Spleen (tissue), 11 donors: ENCODE data around the gene INSL6. TPM values are rescaled to one million over a fixed set of nuclear protein-coding genes. Genes with fewer than 3 reads are reported as not detected.

Experiments used
- DNase-seq: peaks from one replicate; pipeline ENCODE4 v3.0.0-alpha.2; 2020
- H3K27ac ChIP-seq, 8 donors: fragments of 200-600 bp; sonication (generic) in 7 of 8; 1 replicate in 4 of 8; 2 replicates in 4 of 8; pipeline versions ENCODE4 v1.5.0 to v1.8.0; 2016 to 2021; ENCODE audit warnings: inconsistent platforms in 4 of 8, mild to moderate bottlenecking in 4 of 8, moderate library complexity in 1 of 8
- H3K27me3 ChIP-seq, 7 donors: fragments of 200-600 bp; sonication (generic) in 6 of 7; replicated peaks in 1 of 7; 1 replicate in 4 of 7; 2 replicates in 3 of 7; pipeline versions ENCODE4 v1.5.0 to v1.8.0; 2016 to 2021; ENCODE audit warnings: inconsistent platforms in 3 of 7, mild to moderate bottlenecking in 1 of 7
- H3K36me3 ChIP-seq, 6 donors: fragments of 200-600 bp; sonication (generic) in 5 of 6; 1 replicate in 4 of 6; 2 replicates in 2 of 6; pipeline versions ENCODE4 v1.5.0 to v1.8.0; 2016 to 2021; ENCODE audit warnings: inconsistent platforms in 2 of 6
- H3K4me1 ChIP-seq, 6 donors: fragments of 200-600 bp; sonication (generic) in 5 of 6; 1 replicate in 3 of 6; 2 replicates in 3 of 6; pipeline versions ENCODE4 v1.5.0 to v1.8.0; 2016 to 2021; ENCODE audit warnings: inconsistent platforms in 3 of 6
- H3K4me3 ChIP-seq, 8 donors: fragments of 200-600 bp; sonication (generic) in 7 of 8; 1 replicate in 4 of 8; 2 replicates in 4 of 8; pipeline versions ENCODE4 v1.5.0 to v1.8.0; 2016 to 2021; ENCODE audit warnings: inconsistent platforms in 4 of 8, mild to moderate bottlenecking in 4 of 8, moderate library complexity in 2 of 8
- H3K9me3 ChIP-seq, 8 donors: fragments of 200-600 bp; sonication (generic) in 7 of 8; 1 replicate in 4 of 8; 2 replicates in 4 of 8; pipeline versions ENCODE4 v1.5.0 to v1.8.0; 2016 to 2021; ENCODE audit warnings: inconsistent platforms in 4 of 8
- CTCF ChIP-seq, 11 experiments: fragments of 200-600 bp in 7 of 11; fragments of 450-650 bp in 4 of 11; sonication (generic) in 4 of 11; IDR thresholded peaks in 8 of 11; conservative IDR thresholded peaks in 3 of 11; 1 replicate in 7 of 11; 2 replicates in 4 of 11; pipeline versions ENCODE4 v1.4.0 to v1.8.0; 2016 to 2021; ENCODE audit warnings: antibody characterized with exemption in 11 of 11, inconsistent platforms in 4 of 11, mild to moderate bottlenecking in 1 of 11
- POLR2A ChIP-seq, 3 donors: fragments of 450-650 bp; IDR thresholded peaks; one replicate each; pipeline ENCODE4 v1.5.1; 2017; ENCODE audit warnings: antibody characterized with exemption in 3 of 3, mild to moderate bottlenecking in 1 of 3
- POLR2AphosphoS5 ChIP-seq, 3 donors: sonication (generic); formaldehyde crosslinking; IDR thresholded peaks; one replicate each; pipeline ENCODE4 v1.5.1; 2017; ENCODE audit warnings: antibody characterized with exemption in 3 of 3
- WGBS, 5 donors: extraction: QIAGEN DNeasy Blood & Tissue Kit in 3 of 5; methylation state at CpG; one replicate each; pipeline versions ENCODE4 v1.1.5 to v1.1.7; 2013 to 2018; 5-methylcytosine and 5-hydroxymethylcytosine counted together
- intact Hi-C: fragments of 100-400 bp; cut with DNase I; formaldehyde crosslinking; loops from one replicate; pipeline ENCODE4 v1.15.0; 2023; ENCODE audit warnings: low total_unique reads
- polyA plus RNA-seq, 3 donors: library from polyadenylated mRNA; stranded (reverse); fragments of 200-250 nt; gene quantifications; one replicate each; pipeline ENCODE4 v1.2.1, GENCODE V29; 2013
- total RNA-seq, 7 donors: library from RNA; depleted of rRNA in 3 of 7; stranded (reverse); fragments of >200 nt in 3 of 7; fragmentation: NEBNext Ultra II Directional in 4 of 7; extraction: Animal tissue kit (Norgen Biotek cat#: 25700) in 4 of 7; gene quantifications; one replicate each; pipeline versions ENCODE4 v1.1.0 to v1.2.1, GENCODE V29; 2016 to 2021
- donor health status: healthy with polysubstance abuse.
- donor health status: DM: no; HTN: no; CAD: no; lungs with moderate emphysema.
- donor health status: DM: no; HTN: no; CAD: no.
- donor health status: Bipolar disorder and iron deficiency.
- donor health status: healthy.
- donor health status: DM: no; HTN: no; CAD: no.
- donor health status: DM: yes; HTN: yes; CAD: no.

The INSL6 gene
- total and polyA plus RNA-seq, 10 donors, result not detected

GRCh38 chr9:5195463-5195862 is 10.0 kb upstream of the INSL6 start:
- TF ChIP-seq POLR2A (IDR thresholded peaks at IDR 0.05) (no peak), POLR2AphosphoS5 (IDR thresholded peaks at IDR 0.05) (no peak), CTCF (IDR thresholded peaks at IDR 0.05 in 8 of 11, conservative IDR thresholded peaks at IDR 0.05 in 3 of 11) (no peak)
- Histone ChIP-seq H3K36me3 (no peaks in the 10 kb centered on the region), H3K4me1 (no peaks in the 10 kb centered on the region)

GRCh38 chr9:5193345-5193744 is 7.9 kb upstream of the INSL6 start:
- Histone ChIP-seq H3K4me3 (no peak overlapping the region), H3K27ac (no peak overlapping the region), H3K9me3 (peaks cover 0 to 8% (median 3%) of the 10 kb centered on the region in 8 donors), H3K36me3 (no peaks in the 10 kb centered on the region), H3K27me3 (no peaks in the 10 kb centered on the region), H3K4me1 (no peaks in the 10 kb centered on the region)
- WGBS, 5 donors, result 56 to 65% (median 65%) methylated on average over 2 of the region's 2 CpGs
- TF ChIP-seq POLR2A (IDR thresholded peaks at IDR 0.05) (no peak), POLR2AphosphoS5 (IDR thresholded peaks at IDR 0.05) (no peak), CTCF (IDR thresholded peaks at IDR 0.05 in 8 of 11, conservative IDR thresholded peaks at IDR 0.05 in 3 of 11) (no peak)
- intact Hi-C loops, result no loop called here
- no peak for DNase-seq

More at GRCh38 chr9:5195463-5195862, 10.0 kb upstream of the INSL6 start:
- Histone ChIP-seq H3K27ac (no peak overlapping the region), H3K9me3 (peaks cover 0 to 11% (median 5%) of the 10 kb centered on the region in 8 donors), H3K4me3 (no peak overlapping the region), H3K27me3 (no peaks in the 10 kb centered on the region)
- intact Hi-C loops, result no loop called here
- 58 to 77% (median 71%) methylated on average over 1 of the region's 1 CpG for WGBS, 5 donors
- DNase-seq, result no peak

- no peak overlapping the region for H3K27ac ChIP-seq
- no peaks in the 10 kb centered on the region for H3K36me3 ChIP-seq
- intact Hi-C loops, result no loop called here
- TF ChIP-seq POLR2A (IDR thresholded peaks at IDR 0.05) (no peak), CTCF (IDR thresholded peaks at IDR 0.05 in 8 of 11, conservative IDR thresholded peaks at IDR 0.05 in 3 of 11) (no peak), POLR2AphosphoS5 (IDR thresholded peaks at IDR 0.05) (no peak)
- DNase-seq, result no peak
- 86 to 94% (median 91%) methylated on average over 3 of the region's 3 CpGs for WGBS, 5 donors
- no peak overlapping the region for H3K4me3 ChIP-seq
- no peaks in the 10 kb centered on the region for H3K27me3 ChIP-seq
- no peaks in the 10 kb centered on the region for H3K4me1 ChIP-seq
- H3K9me3 ChIP-seq, result no peaks in the 10 kb centered on the region
Observed at GRCh38 chr9:5191985-5192384, 6.5 kb upstream of the INSL6 start.

GRCh38 chr9:5188060-5188984 is 2.9 kb upstream of the INSL6 start:
- Histone ChIP-seq H3K4me1 (peaks cover 0 to 6% (median 0%) of the 10 kb centered on the region in 6 donors), H3K27me3 (no peaks in the 10 kb centered on the region), H3K4me3 (no peak overlapping the region), H3K9me3 (no peaks in the 10 kb centered on the region), H3K36me3 (no peaks in the 10 kb centered on the region), H3K27ac (no peak overlapping the region)
- intact Hi-C loops, result loop anchor here (5.0 kb wide), 2 partner anchors 239 to 414 kb away; no protein-coding TSS in a partner anchor
- no peak for DNase-seq
- WGBS, 5 donors, result 70 to 85% (median 83%) methylated on average over 8 to 10 of the region's 10 CpGs
- TF ChIP-seq POLR2AphosphoS5 (IDR thresholded peaks at IDR 0.05), result no peak
